IPS-18a (cell line): ENCODE results near the gene SLC27A1.

Experiments
- H3K27ac ChIP-seq: one replicate; pipeline ENCODE4 v1.5.1; 2013; ENCODE audit warnings: low read length
- H3K27me3 ChIP-seq: one replicate; pipeline ENCODE4 v1.6.1; 2013; ENCODE audit warnings: mild to moderate bottlenecking, low read length; ENCODE audit not compliant: control insufficient read depth, insufficient read depth
- H3K36me3 ChIP-seq: one replicate; pipeline ENCODE4 v1.6.1; 2013; ENCODE audit warnings: low read depth, low read length; ENCODE audit not compliant: control insufficient read depth
- H3K4me1 ChIP-seq: one replicate; pipeline ENCODE4 v1.6.1; 2013; ENCODE audit warnings: low read depth, low read length; ENCODE audit not compliant: control insufficient read depth
- H3K4me3 ChIP-seq: one replicate; pipeline ENCODE4 v1.5.1; 2013; ENCODE audit warnings: low read length
- H3K9ac ChIP-seq: one replicate; pipeline ENCODE4 v1.6.1; 2013; ENCODE audit warnings: mild to moderate bottlenecking, low read length, moderate library complexity
- H3K9me3 ChIP-seq: one replicate; pipeline ENCODE4 v1.6.1; 2013; ENCODE audit warnings: low read depth, low read length; ENCODE audit not compliant: control insufficient read depth

The SLC27A1 gene

DNA sequence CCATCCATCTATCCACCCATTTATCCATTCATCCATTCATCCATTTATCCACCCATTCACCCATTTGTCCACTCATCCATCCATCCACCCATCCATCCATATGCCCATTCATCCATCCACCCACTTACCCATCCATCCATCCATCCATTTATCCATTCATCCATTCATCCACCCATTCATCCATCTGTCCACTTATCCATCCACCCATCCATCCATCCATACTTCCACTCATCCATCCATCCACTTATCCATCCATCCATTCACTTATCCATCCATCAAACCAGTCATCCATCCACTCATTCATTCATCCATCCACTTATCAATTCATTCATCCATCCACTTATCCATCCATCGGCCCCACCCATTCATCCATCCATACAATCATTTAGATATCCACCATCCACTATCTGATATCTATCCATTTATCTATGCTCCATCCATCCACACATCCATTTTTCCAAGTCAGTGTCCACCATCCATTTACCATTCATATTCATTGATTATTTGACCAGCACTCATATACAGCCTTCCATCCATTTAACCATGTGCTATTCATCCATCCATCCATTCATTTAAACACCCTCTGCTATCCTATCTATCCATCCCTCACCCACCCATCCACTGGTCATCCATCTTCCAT, 24.7 kb upstream of the SLC27A1 start:
- no peaks in the 10 kb centered on the region for H3K4me1 ChIP-seq
- H3K27me3 ChIP-seq = peaks cover 23% of the 10 kb centered on the region
- H3K9ac ChIP-seq = no peak overlapping the region
- no peaks in the 10 kb centered on the region for H3K36me3 ChIP-seq
- no peaks in the 10 kb centered on the region for H3K9me3 ChIP-seq
- H3K27ac ChIP-seq = no peak overlapping the region
- H3K4me3 ChIP-seq = no peak overlapping the region

GRCh38 chr19:17447704-17448130, 22.6 kb upstream of the SLC27A1 start:
- H3K36me3 ChIP-seq = no peaks in the 10 kb centered on the region
- H3K27ac ChIP-seq = no peak overlapping the region
- peaks cover 23% of the 10 kb centered on the region for H3K27me3 ChIP-seq
- no peaks in the 10 kb centered on the region for H3K9me3 ChIP-seq
- no peak overlapping the region for H3K9ac ChIP-seq
- peak overlapping the region; percentile 44 for H3K4me3 ChIP-seq
- H3K4me1 ChIP-seq = no peaks in the 10 kb centered on the region

DNA sequence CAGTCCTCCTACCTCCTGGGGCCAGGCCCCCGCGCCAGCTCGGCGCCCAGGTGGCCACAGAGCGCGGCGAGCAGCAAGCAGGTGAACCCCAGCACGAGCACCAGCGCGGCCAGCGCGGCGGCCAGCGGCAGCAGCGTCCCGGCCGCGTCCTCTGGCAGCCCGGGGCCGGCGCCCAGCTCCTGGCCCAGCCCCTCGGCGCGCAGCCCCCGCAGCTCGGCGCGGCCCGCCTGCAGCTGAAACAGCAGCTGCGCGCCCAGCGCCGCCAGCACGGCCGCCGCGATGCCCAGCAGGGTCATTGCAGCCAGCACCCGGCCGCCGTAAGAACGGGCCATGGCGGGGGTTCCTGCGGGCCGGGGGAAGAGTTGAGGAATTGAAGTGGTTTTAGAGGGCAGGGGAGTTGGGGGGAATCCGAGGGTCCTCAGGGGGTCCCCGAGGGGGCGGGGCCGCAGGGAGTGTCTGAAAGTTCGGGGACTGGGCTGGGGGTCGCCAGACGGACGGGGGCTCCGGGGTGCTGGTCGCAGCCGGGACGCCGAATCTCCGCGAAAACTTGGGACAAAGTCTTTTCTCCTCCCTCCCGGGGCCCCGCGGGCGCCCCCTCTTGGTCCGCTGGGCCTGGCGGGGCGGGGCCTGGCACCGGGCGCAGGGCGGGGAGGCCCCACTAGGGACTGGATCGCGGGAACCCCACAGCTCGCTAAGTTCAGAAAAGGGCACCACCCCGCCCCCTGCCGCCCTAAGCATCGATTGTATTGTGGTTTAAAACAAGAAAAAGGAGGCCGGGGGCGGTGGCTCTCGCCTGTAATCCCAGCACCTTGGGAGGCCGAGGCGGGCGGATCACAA, 22.0 kb upstream of the SLC27A1 start, which contains the start of gene TMEM221:
Gene TMEM221, minus strand, starts transcription at position 538 of the 837 bp plus-strand sequence. Its CDS starts 206 bp downstream, at position 332.
- no peaks in the 10 kb centered on the region for H3K36me3 ChIP-seq
- no peak within 1 kb of the TSS for H3K9ac ChIP-seq
- no peak within 1 kb of the TSS for H3K27ac ChIP-seq
- peak within 1 kb of the TSS; percentile 44 for H3K4me3 ChIP-seq
- peaks cover 23% of the 10 kb centered on the region for H3K27me3 ChIP-seq
- H3K9me3 ChIP-seq = no peaks in the 10 kb centered on the region
- no peaks in the 10 kb centered on the region for H3K4me1 ChIP-seq

DNA sequence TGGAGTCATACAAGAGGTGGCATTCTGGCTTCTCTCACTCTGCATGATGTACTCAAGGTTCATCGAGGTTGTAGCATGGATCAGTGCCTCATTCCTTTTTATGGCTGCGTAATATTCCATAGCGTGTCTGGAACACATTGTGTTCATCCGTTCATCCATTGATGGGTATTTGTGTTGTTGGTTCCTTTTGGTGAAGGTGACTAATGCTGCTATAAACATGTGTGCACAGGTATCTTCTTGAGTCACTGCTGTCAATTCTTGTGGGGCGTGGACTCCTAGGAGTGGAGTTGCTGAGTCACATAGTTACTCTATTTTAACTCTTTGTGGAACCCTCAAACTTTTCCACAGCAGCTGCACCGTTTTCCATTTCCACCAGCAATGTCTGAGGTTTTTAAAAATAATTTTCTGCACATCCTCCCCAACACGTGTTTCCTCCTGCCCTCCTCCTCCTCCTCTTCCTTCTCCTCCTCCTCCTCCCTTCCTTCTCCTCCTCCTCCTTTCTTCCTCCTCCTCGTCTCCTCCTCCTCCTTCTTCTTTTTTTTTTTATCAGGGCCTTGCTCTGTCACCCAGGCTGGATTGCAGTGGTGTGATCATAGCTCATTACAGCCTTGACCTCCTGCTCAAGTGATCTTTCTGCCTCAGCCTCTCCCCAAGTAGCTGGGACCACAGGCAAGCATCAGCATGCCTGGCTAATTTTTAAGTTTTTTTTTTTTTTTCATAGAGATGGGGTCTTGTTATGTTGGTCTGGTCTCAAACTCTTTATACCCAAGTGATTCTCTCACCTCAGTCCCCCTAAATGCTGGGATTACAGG, 19.9 kb upstream of the SLC27A1 start:
- no peak overlapping the region for H3K27ac ChIP-seq
- no peak overlapping the region for H3K4me3 ChIP-seq
- no peak overlapping the region for H3K9ac ChIP-seq
- peaks cover 4% of the 10 kb centered on the region for H3K4me1 ChIP-seq
- peaks cover 41% of the 10 kb centered on the region for H3K27me3 ChIP-seq
- no peaks in the 10 kb centered on the region for H3K9me3 ChIP-seq
- no peaks in the 10 kb centered on the region for H3K36me3 ChIP-seq

DNA sequence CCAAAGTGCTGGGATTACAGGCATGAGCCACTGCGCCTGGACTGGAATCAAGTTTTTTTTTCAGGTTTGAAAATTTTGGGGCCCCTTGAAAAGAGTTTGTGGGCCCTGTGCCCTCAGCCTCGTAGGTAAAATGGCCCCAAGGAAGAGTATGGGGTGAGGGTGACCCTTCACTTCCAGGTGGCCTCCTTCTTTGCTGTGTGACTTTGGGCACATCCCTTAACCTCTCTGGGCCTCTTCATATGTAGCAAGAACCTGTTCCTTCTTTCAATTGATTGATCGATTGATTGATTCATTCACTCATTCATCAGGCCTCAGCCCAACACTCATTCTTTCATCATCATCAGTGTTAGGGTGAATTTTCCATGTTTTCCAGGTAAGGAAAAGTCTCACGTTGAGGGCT, 18.5 kb upstream of the SLC27A1 start:
- Histone ChIP-seq H3K27ac (no peak overlapping the region), H3K4me1 (peaks cover 4% of the 10 kb centered on the region), H3K27me3 (peaks cover 43% of the 10 kb centered on the region), H3K36me3 (no peaks in the 10 kb centered on the region), H3K9me3 (no peaks in the 10 kb centered on the region), H3K4me3 (no peak overlapping the region), H3K9ac (no peak overlapping the region)

- Histone ChIP-seq H3K27ac (no peak overlapping the region), H3K36me3 (no peaks in the 10 kb centered on the region), H3K4me3 (peak overlapping the region; percentile 50), H3K9ac (no peak overlapping the region), H3K9me3 (no peaks in the 10 kb centered on the region), H3K27me3 (peaks cover 37% of the 10 kb centered on the region), H3K4me1 (peaks cover 4% of the 10 kb centered on the region)
Observed at GRCh38 chr19:17454576-17455071, 15.7 kb upstream of the SLC27A1 start.

- Histone ChIP-seq H3K27ac (no peak overlapping the region), H3K9ac (no peak overlapping the region), H3K27me3 (peaks cover 37% of the 10 kb centered on the region), H3K36me3 (no peaks in the 10 kb centered on the region), H3K4me1 (peaks cover 4% of the 10 kb centered on the region), H3K4me3 (no peak overlapping the region), H3K9me3 (no peaks in the 10 kb centered on the region)
Observed at GRCh38 chr19:17455308-17456123, 14.8 kb upstream of the SLC27A1 start.

- Histone ChIP-seq H3K9me3 (no peaks in the 10 kb centered on the region), H3K36me3 (no peaks in the 10 kb centered on the region), H3K4me3 (no peak overlapping the region), H3K27me3 (peaks cover 37% of the 10 kb centered on the region), H3K27ac (no peak overlapping the region), H3K9ac (no peak overlapping the region), H3K4me1 (peaks cover 4% of the 10 kb centered on the region)
Observed at GRCh38 chr19:17456127-17456526, 14.2 kb upstream of the SLC27A1 start.

DNA sequence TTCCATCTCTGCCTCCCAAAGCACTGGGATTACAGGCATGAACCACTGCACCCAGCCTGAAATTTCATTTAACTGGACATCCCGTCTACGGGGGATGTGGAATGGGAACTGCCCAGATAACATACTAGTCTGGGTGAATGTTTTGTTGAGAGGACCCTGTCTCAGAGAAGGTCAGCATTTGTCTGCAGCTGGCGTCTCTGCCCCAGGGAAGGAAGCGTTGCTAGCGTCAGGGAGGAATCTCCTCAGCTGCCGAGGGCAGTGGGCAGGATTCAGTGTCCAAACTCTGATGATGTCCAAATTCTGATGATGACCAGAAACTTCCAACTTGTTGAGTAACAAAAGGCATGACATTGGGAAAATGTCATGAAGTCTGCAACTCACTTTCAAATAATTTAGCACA, 12.7 kb upstream of the SLC27A1 start:
- Histone ChIP-seq H3K27me3 (peaks cover 37% of the 10 kb centered on the region), H3K9me3 (no peaks in the 10 kb centered on the region), H3K27ac (no peak overlapping the region), H3K4me1 (peaks cover 4% of the 10 kb centered on the region), H3K9ac (no peak overlapping the region), H3K4me3 (no peak overlapping the region), H3K36me3 (no peaks in the 10 kb centered on the region)

DNA sequence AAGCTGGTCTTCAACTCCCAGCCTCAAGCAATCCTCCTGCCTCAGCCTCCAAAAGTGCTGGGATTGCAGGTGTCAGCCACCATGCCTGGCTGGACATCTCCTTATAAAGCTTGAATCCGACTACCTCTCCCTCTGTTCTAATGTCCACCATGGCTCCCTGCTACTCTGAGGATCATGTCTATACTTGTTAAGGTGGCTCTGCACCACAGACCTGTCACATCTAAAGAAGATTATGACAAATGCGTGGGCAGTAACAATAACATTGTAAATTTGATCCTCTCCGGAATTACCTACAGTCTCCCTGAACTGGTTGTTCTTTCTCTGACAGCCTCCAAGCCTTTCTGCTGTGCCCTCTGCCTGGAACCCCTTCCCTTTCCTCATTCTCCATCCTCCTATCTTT, 11.4 kb upstream of the SLC27A1 start:
- Histone ChIP-seq H3K27me3 (peaks cover 32% of the 10 kb centered on the region), H3K9ac (no peak overlapping the region), H3K4me3 (no peak overlapping the region), H3K27ac (no peak overlapping the region), H3K9me3 (no peaks in the 10 kb centered on the region), H3K36me3 (no peaks in the 10 kb centered on the region), H3K4me1 (peaks cover 4% of the 10 kb centered on the region)
